Retinal pigment epithelial cell (primary cell): ENCODE measurements around the gene ARHGAP27.
"Not testable (repeated sequence)": the region's sequence is repeated elsewhere in the genome, so short reads cannot be mapped to it uniquely, and the experiment has no call there.

Experiments
- DNase-seq: peaks from one replicate; pipeline ENCODE4 v3.0.0-alpha.2; 2010; ENCODE audit warnings: low read depth
- H3K4me3 ChIP-seq: 2 replicates; pipeline ENCODE4 v1.5.1; 2011; ENCODE audit warnings: mild to moderate bottlenecking, low read length, control low read depth, moderate library complexity
- TF ChIP-seq, protein P1 (sequence below): conservative IDR thresholded peaks from 2 replicates; pipeline ENCODE4 v1.5.1; 2011; ENCODE audit warnings: low read depth, low read length, control low read depth, inconsistent platforms

Gene ARHGAP27, protein sequence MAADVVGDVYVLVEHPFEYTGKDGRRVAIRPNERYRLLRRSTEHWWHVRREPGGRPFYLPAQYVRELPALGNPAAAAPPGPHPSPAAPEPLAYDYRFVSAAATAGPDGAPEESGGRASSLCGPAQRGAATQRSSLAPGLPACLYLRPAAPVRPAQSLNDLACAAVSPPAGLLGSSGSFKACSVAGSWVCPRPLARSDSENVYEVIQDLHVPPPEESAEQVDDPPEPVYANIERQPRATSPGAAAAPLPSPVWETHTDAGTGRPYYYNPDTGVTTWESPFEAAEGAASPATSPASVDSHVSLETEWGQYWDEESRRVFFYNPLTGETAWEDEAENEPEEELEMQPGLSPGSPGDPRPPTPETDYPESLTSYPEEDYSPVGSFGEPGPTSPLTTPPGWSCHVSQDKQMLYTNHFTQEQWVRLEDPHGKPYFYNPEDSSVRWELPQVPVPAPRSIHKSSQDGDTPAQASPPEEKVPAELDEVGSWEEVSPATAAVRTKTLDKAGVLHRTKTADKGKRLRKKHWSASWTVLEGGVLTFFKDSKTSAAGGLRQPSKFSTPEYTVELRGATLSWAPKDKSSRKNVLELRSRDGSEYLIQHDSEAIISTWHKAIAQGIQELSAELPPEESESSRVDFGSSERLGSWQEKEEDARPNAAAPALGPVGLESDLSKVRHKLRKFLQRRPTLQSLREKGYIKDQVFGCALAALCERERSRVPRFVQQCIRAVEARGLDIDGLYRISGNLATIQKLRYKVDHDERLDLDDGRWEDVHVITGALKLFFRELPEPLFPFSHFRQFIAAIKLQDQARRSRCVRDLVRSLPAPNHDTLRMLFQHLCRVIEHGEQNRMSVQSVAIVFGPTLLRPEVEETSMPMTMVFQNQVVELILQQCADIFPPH

GRCh38 chr17:45432405-45433158 is at the start of gene ARHGAP27:
Gene ARHGAP27, minus strand, starts transcription at chr17:45432870. Its CDS starts 2,591 bp downstream, at chr17:45430279.
- TF ChIP-seq, protein P1, sequence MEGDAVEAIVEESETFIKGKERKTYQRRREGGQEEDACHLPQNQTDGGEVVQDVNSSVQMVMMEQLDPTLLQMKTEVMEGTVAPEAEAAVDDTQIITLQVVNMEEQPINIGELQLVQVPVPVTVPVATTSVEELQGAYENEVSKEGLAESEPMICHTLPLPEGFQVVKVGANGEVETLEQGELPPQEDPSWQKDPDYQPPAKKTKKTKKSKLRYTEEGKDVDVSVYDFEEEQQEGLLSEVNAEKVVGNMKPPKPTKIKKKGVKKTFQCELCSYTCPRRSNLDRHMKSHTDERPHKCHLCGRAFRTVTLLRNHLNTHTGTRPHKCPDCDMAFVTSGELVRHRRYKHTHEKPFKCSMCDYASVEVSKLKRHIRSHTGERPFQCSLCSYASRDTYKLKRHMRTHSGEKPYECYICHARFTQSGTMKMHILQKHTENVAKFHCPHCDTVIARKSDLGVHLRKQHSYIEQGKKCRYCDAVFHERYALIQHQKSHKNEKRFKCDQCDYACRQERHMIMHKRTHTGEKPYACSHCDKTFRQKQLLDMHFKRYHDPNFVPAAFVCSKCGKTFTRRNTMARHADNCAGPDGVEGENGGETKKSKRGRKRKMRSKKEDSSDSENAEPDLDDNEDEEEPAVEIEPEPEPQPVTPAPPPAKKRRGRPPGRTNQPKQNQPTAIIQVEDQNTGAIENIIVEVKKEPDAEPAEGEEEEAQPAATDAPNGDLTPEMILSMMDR, result no peak
- DNase-seq, result no peak

GRCh38 chr17:45482317-45482716 is 49.6 kb upstream of the ARHGAP27 start:
- H3K4me3 ChIP-seq, DNase-seq: not testable (repeated sequence)

More at GRCh38 chr17:45432405-45433158, at the start of gene ARHGAP27:
- H3K4me3 ChIP-seq, result peak within 1 kb of the TSS; percentile 55

DNA sequence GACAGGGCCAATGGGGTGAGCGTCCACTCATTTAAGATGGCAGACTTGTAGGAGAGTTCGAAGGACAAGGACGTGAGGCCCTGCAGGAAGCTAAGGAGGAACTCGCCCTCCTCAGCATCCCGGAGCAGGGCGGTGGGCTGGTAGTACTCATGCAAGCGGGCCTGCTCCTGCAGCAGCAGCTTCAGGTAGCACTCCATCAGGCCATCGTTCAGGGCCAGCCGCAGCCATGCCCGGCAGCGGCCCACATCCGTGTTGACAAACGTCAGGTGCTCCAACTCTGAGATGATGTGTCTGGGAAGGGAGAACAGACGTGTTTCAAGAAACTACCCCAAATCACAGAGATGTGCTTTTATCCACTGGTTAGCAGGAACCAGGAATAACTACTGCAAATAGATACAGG is 42.8 kb upstream of the ARHGAP27 start:
- DNase-seq, H3K4me3 ChIP-seq: not testable (repeated sequence)

GRCh38 chr17:45472249-45472648 is 39.6 kb upstream of the ARHGAP27 start:
- H3K4me3 ChIP-seq, DNase-seq: not testable (repeated sequence)

DNA sequence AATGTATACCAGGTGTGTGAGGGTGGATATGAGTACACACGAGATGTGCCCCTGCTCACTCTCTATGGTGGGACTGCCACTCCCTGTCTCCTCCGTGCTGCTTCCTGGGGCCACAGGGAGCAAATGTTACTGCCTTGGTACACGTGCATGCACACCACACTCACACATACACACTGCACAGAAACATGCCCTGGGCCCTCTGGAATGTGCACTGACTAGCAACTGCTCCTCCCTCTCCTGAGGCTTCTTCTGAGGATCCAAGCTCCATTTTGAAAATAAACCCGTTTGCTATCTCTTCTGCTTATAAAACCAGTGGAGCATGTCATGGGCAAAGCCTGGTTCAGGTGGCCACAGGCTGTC is 36.5 kb upstream of the ARHGAP27 start:
- H3K4me3 ChIP-seq, DNase-seq: not testable (repeated sequence)

GRCh38 chr17:45468293-45469203 is 35.9 kb upstream of the ARHGAP27 start:
- not testable (repeated sequence) for H3K4me3 ChIP-seq, DNase-seq

GRCh38 chr17:45461524-45462327 is 29.1 kb upstream of the ARHGAP27 start:
- H3K4me3 ChIP-seq, DNase-seq: not testable (repeated sequence)

- H3K4me3 ChIP-seq, DNase-seq: not testable (repeated sequence)
Observed at GRCh38 chr17:45460422-45460821, 27.8 kb upstream of the ARHGAP27 start.

DNA sequence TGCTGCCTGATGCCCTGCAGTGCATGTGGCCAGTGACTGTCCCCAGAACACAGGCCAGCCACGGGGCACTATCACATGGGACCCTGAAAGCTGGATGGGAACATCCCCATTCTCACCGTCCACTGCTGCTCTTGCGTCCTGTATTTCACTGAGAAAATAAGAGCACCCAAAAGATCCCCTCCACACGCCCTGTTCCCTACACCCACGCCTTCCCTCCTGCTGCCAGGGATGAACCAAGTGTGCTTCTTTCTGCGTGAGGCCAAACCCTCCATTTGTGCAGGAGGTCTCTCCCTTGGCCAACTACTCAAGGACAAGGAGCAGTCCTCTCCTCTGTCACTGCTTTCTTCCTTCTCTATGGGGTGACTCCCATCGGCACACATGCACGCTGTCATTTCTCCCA is 21.7 kb upstream of the ARHGAP27 start:
- not testable (repeated sequence) for DNase-seq, H3K4me3 ChIP-seq

DNA sequence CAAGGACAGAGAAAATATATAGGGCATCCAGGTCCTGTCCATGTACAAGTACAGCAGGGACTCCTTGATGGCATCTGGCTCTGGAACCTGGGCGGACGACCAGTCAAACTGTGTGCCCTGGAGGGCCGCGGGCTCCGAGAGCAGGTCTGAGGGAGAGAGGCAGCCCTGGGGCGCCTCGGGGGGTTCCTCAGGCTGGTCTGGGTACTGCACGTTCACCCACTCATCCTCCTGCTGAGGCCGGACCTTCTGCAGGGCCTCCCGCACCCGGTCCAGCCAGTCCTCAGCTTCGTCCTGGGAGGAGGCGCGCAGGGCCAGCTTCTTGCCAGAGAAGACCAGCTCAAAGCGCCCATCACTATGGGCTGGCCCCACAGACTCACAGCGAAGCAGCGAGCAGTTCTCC is 21.1 kb upstream of the ARHGAP27 start:
- DNase-seq, result not testable (repeated sequence)

DNA sequence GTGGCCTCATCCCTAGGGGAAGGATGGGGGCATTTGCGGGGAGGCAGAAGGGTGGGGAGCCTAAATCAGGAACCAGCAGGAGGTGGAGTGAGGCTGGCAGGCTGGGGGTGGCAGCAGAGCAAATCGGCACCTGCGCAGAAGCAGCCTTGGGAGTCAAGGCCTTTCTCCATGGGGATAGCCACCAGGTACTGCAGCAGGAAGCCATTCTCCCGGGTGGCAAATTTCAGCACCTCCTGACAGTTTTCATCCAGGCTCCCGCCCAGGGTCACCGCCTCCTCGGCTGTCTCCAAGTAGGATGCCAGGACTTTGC is 20.5 kb upstream of the ARHGAP27 start:
- not testable (repeated sequence) for DNase-seq, H3K4me3 ChIP-seq

More for the DNA sequence above, 21.1 kb upstream of the ARHGAP27 start:
- not testable (repeated sequence) for H3K4me3 ChIP-seq

DNA sequence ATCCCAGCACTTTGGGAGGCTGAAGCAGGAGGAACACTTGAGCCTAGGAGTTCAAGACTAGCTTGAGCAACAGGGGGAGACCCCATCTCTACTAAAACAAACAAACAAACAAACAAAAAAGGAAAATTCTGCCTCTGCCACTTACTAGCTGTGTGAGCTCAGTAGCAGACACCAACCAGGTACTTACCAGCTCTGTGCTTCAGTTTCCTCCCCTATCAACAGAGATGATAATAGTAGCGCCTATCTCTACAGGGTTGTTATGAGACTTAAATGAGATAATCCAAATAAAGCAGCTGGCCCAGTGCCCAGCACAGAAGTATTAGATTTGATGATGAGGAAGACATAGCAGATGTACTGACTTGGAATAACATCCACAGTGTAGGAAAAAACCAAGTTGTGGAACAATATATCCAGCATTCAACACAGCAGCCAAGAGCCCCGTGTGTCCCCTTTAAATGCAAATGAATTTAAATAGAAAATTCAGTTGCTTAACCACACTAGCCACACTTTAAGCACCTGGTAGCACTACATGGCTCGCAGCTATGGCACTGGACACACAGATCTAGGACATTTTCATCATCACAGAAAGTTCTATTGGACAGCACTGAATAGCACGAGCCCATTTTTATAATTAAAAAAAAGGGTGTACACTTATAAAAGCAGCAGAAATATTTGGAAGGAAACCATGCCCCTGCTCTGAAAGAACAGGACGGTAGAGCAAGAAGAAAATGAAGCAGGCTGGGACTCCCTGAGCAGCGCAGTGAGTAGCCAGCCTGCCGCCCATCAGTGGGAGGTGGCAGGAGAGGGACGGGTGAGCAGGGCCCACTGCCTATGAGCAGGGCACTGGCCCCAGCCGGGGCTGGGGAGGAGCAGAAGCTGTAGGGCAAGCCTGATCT is 19.9 kb upstream of the ARHGAP27 start:
- DNase-seq, H3K4me3 ChIP-seq: not testable (repeated sequence)

DNA sequence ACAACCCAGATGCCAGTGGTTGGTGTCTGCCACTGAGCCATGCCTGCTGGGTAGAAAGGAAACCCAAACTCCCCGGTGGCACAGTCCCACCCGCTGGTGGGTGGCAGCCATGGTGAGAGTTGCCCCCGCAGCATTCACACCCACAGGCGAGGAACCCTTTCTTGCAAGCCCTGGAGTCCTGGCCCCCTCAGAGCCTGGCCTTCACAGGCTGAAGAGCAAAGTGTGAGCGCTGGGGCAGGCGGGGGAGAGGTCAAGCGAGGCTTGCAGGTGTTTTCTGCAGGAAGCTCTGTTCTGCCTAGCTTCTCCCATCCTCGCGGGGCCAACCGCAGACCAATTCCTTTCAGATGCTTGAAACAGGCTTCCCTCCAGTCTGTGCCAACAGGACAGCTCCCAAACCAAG is 19.0 kb upstream of the ARHGAP27 start:
- not testable (repeated sequence) for H3K4me3 ChIP-seq

More for the DNA sequence above, 19.0 kb upstream of the ARHGAP27 start:
- not testable (repeated sequence) for DNase-seq
